ENCODE results near the gene DAND5.
"Not testable (repeated sequence)": the region's sequence is repeated elsewhere in the genome, so short reads cannot be mapped to it uniquely, and the experiment has no call there.

Gene DAND5

GRCh38 chr19:12946092-12946721 lies 23.2 kb upstream of the DAND5 start:
- DNase-seq (ENCODE audit: low read depth) = no peak
- no peak for TF ChIP-seq CTCF (IDR thresholded peaks at IDR 0.05; ENCODE audit: low read depth, low read length, missing control alignments)
- H3K4me3 ChIP-seq (ENCODE audit: low read depth, low read length) = peak overlapping the region; percentile 69

- no peak for DNase-seq (ENCODE audit: low read depth)
- H3K4me3 ChIP-seq (ENCODE audit: low read depth, low read length) = peak overlapping the region; percentile 69
- no peak for TF ChIP-seq CTCF (IDR thresholded peaks at IDR 0.05; ENCODE audit: low read depth, low read length, missing control alignments)
Observed at GRCh38 chr19:12946731-12947496, 22.5 kb upstream of the DAND5 start.

- DNase-seq (ENCODE audit: low read depth) = no peak
- TF ChIP-seq CTCF (IDR thresholded peaks at IDR 0.05; ENCODE audit: low read depth, low read length, missing control alignments) = no peak
- H3K4me3 ChIP-seq (ENCODE audit: low read depth, low read length) = no peak overlapping the region
Observed at GRCh38 chr19:12947702-12948611, 21.4 kb upstream of the DAND5 start.

GRCh38 chr19:12948612-12949362 lies 20.6 kb upstream of the DAND5 start:
- no peak overlapping the region for H3K4me3 ChIP-seq (ENCODE audit: low read depth, low read length)
- no peak for TF ChIP-seq CTCF (IDR thresholded peaks at IDR 0.05; ENCODE audit: low read depth, low read length, missing control alignments)
- DNase-seq (ENCODE audit: low read depth) = no peak

- no peak for TF ChIP-seq CTCF (IDR thresholded peaks at IDR 0.05; ENCODE audit: low read depth, low read length, missing control alignments)
- H3K4me3 ChIP-seq (ENCODE audit: low read depth, low read length) = no peak overlapping the region
- DNase-seq (ENCODE audit: low read depth) = no peak
Observed at GRCh38 chr19:12949363-12950283, 19.8 kb upstream of the DAND5 start.

- not testable (repeated sequence) for DNase-seq (ENCODE audit: low read depth); H3K4me3 ChIP-seq (ENCODE audit: low read depth, low read length)
Observed at GRCh38 chr19:12952050-12952449, 17.3 kb upstream of the DAND5 start.

Measured in GM12864 (cell line).